IPS-18c (cell line): ENCODE data around the gene ADAMTS6.
A peak's percentile ranks its signal among the peaks of the same experiment; 100 is the strongest.

Experiments
- H3K4me3 ChIP-seq: 2 replicates; pipeline ENCODE4 v1.7.0; 2013; ENCODE audit warnings: low read depth, mild to moderate bottlenecking, low read length, moderate library complexity; ENCODE audit not compliant: insufficient read depth
- H3K9me3 ChIP-seq: one replicate; pipeline ENCODE4 v1.6.1; 2013; ENCODE audit warnings: mild to moderate bottlenecking, low read length, moderate library complexity; ENCODE audit not compliant: control insufficient read depth, insufficient read depth

ADAMTS6 gene

GRCh38 chr5:65480306-65480865, 1.3 kb downstream of the ADAMTS6 start:
- Histone ChIP-seq H3K9me3 (no peaks in the 10 kb centered on the region), H3K4me3 (peak overlapping the region; percentile 56)

- no peak overlapping the region for H3K4me3 ChIP-seq
- no peaks in the 10 kb centered on the region for H3K9me3 ChIP-seq
Observed at GRCh38 chr5:65479527-65479926, 2.2 kb downstream of the ADAMTS6 start.

- Histone ChIP-seq H3K4me3 (no peak overlapping the region), H3K9me3 (no peaks in the 10 kb centered on the region)
Observed at GRCh38 chr5:65478336-65478735, 3.4 kb downstream of the ADAMTS6 start.

- H3K4me3 ChIP-seq: no peak overlapping the region
- H3K9me3 ChIP-seq: no peaks in the 10 kb centered on the region
Observed at GRCh38 chr5:65475895-65476294, 5.8 kb downstream of the ADAMTS6 start.

GRCh38 chr5:65475336-65475735, 6.4 kb downstream of the ADAMTS6 start:
- H3K9me3 ChIP-seq: no peaks in the 10 kb centered on the region
- H3K4me3 ChIP-seq: no peak overlapping the region

GRCh38 chr5:65474130-65474711, 7.5 kb downstream of the ADAMTS6 start:
- Histone ChIP-seq H3K9me3 (no peaks in the 10 kb centered on the region), H3K4me3 (no peak overlapping the region)

- Histone ChIP-seq H3K9me3 (no peaks in the 10 kb centered on the region), H3K4me3 (no peak overlapping the region)
Observed at GRCh38 chr5:65468633-65469032, 13.1 kb downstream of the ADAMTS6 start.

- Histone ChIP-seq H3K4me3 (no peak overlapping the region), H3K9me3 (no peaks in the 10 kb centered on the region)
Observed at GRCh38 chr5:65462139-65462705, 19.5 kb downstream of the ADAMTS6 start.

GRCh38 chr5:65461490-65461889, 20.2 kb downstream of the ADAMTS6 start:
- H3K4me3 ChIP-seq: no peak overlapping the region
- no peaks in the 10 kb centered on the region for H3K9me3 ChIP-seq

- no peak overlapping the region for H3K4me3 ChIP-seq
- no peaks in the 10 kb centered on the region for H3K9me3 ChIP-seq
Observed at GRCh38 chr5:65459995-65460394, 21.7 kb downstream of the ADAMTS6 start.

DNA sequence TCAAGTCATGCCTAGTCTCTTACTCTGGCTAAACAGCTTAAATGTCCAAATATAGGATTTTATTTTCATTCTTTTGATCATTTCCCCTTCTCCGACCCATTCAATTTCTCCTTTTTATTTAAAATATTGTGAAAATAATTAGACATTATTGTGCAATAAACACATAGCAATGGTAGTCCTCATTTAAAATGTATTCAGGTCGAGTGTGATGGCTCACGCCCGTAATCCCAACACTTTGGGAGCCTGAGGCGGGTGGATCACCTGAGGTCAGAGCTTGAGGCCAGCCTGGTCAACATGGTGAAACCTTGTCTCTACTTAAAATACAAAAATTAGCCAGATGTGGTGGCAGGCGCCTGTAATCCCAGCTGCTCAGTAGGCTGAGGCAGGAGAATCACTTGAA, 26.7 kb downstream of the ADAMTS6 start:
- Histone ChIP-seq H3K4me3 (no peak overlapping the region), H3K9me3 (no peaks in the 10 kb centered on the region)

DNA sequence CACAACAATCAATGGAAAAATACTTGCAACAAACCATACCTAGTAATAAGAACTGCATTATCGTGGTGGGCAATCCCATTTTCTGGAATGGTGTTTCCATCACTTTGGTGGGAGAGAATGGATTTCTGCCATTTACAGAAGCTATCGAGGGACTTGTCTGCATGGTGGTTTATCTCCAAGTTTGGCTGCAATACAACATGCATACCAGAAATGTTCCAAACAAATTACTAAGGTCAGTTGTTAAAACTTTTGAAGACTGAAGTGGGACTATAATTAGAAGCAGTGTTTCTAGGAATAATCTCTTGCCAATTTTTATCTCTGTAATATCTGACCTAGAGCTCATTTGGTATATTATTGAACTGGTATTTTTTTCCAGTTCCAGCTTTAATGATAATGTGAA, 30.3 kb downstream of the ADAMTS6 start:
- no peak overlapping the region for H3K4me3 ChIP-seq
- no peaks in the 10 kb centered on the region for H3K9me3 ChIP-seq

- Histone ChIP-seq H3K4me3 (no peak overlapping the region), H3K9me3 (no peaks in the 10 kb centered on the region)
Observed at GRCh38 chr5:65446682-65447081, 35.0 kb downstream of the ADAMTS6 start.

DNA sequence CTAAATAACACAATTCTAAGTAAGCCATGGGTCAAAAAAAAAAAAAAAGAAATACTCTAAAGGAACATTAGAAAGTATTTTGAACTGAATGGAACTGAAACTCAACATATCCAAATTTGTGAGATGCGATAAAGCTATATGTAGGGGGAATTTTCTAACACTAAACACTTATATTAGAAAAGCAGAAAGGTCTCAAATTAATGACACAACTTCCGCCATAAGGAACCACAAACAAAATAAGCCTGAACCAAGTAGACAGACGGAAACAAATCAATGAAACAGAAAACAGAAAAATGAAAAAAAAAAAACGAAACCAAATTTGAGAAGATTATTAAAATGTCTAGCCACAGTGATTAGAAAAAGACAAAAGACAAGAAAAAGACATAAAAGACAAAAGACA, 39.9 kb downstream of the ADAMTS6 start:
- H3K9me3 ChIP-seq: no peaks in the 10 kb centered on the region
- H3K4me3 ChIP-seq: no peak overlapping the region

DNA sequence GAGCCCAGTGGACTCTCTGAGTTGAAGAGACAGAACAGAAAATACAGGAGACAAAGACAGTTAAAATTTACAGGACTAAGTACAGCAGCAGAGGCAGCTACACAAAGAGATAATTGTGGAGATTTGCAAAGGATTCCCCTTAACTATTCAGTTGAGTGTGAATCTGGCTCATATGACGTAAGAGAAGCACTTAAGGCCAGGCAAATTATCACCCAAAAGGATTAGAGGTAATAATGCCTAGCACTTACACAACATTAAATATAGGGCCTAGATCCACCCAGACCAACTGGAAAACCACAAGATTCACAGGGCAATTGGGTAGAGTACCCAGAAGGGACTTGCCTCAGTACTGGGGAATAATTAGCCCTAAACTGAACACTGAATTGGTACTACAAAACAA, 41.3 kb downstream of the ADAMTS6 start:
- Histone ChIP-seq H3K9me3 (peaks cover 2% of the 10 kb centered on the region), H3K4me3 (no peak overlapping the region)

- H3K4me3 ChIP-seq: no peak overlapping the region
- H3K9me3 ChIP-seq: peaks cover 2% of the 10 kb centered on the region
Observed at GRCh38 chr5:65434122-65434521, 47.6 kb downstream of the ADAMTS6 start.

- H3K4me3 ChIP-seq: no peak overlapping the region
- H3K9me3 ChIP-seq: no peaks in the 10 kb centered on the region
Observed at GRCh38 chr5:65426656-65427055, 55.1 kb downstream of the ADAMTS6 start.

- Histone ChIP-seq H3K4me3 (no peak overlapping the region), H3K9me3 (no peaks in the 10 kb centered on the region)
Observed at GRCh38 chr5:65423623-65424022, 58.1 kb downstream of the ADAMTS6 start.

- H3K9me3 ChIP-seq: no peaks in the 10 kb centered on the region
- H3K4me3 ChIP-seq: no peak overlapping the region
Observed at GRCh38 chr5:65418661-65419060, 63.1 kb downstream of the ADAMTS6 start.
